ENCODE data around the gene TPM1. TPM values are rescaled to one million over a fixed set of nuclear protein-coding genes. Genes with fewer than 3 reads are reported as not detected.

TPM1 gene
- total RNA-seq, 1 experiment from 2014 or later = 748 TPM

DNA sequence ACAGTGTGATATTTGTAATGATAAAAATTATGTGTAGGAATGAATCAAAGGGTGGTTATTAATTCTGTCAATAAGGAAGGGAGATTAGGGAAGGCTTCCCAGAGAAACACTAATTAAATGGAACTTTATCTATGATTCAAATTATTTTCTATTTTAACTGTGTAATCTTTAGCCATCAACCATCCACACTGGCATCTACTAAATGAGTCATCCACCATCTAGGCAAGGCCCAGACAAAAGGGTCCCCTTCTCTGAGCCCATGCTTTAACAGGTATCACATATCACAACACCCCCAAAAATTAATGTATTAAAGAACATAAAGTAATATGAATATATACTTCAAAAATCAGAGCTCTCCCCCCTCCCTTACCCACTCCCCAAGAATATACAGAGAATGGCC lies 19.9 kb upstream of the TPM1 start:
- H3K4me2 ChIP-seq (ENCODE audit: insufficient read depth, insufficient read length, low read length) = no peak overlapping the region
- H3K27ac Mint-ChIP-seq = no peak overlapping the region
- no peak overlapping the region for H3K23ac ChIP-seq (ENCODE audit: insufficient read length, low read depth, low read length)
- H4K8ac ChIP-seq (replicated peaks; ENCODE audit: insufficient read length, low read depth, low read length) = no peak overlapping the region
- no peak overlapping the region for H4K5ac ChIP-seq (ENCODE audit: insufficient read length, low read depth, low read length)
- no peaks in the 10 kb centered on the region for H3K79me2 ChIP-seq (ENCODE audit: insufficient read depth, low read length)
- H2BK20ac ChIP-seq (ENCODE audit: low read depth, low read length, poor library complexity, severe bottlenecking) = no peak overlapping the region
- H3K4me1 Mint-ChIP-seq = peaks cover 13 to 14% of the 10 kb centered on the region in 2 experiments
- H3T11ph ChIP-seq (ENCODE audit: low read length) = no peak overlapping the region
- no peak overlapping the region for H2BK12ac ChIP-seq (ENCODE audit: insufficient read length, low read depth, low read length)
- no peak overlapping the region for H2BK5ac ChIP-seq (ENCODE audit: insufficient read length, low read length)
- no peaks in the 10 kb centered on the region; a peak in 1 of 7 replicates for H3K36me3 Mint-ChIP-seq (ENCODE audit: insufficient read depth in 1 of 3, low read depth in 3 of 3)
- no peak overlapping the region for H2BK15ac ChIP-seq (ENCODE audit: low read depth, low read length)
- no peak overlapping the region for H3K14ac ChIP-seq (ENCODE audit: insufficient read depth, low read length)
- H3K9ac ChIP-seq (ENCODE audit: extremely low read depth, insufficient read length, low read length) = no peak overlapping the region
- H3K56ac ChIP-seq (ENCODE audit: insufficient read length, low read depth, low read length) = no peak overlapping the region
- no peak overlapping the region for H2AFZ ChIP-seq (ENCODE audit: low read length)
- no peaks in the 10 kb centered on the region for H3K79me1 ChIP-seq (ENCODE audit: insufficient read depth, low read depth, low read length, poor library complexity, severe bottlenecking)
- H3K9me3 ChIP-seq (ENCODE audit: control insufficient read depth, low read depth, low read length) = no peaks in the 10 kb centered on the region
- H3K27me3 Mint-ChIP-seq (ENCODE audit: low read depth) = no peaks in the 10 kb centered on the region
- no peak overlapping the region for H4K91ac ChIP-seq (ENCODE audit: insufficient read length, low read depth, low read length)
- no peaks in the 10 kb centered on the region; the same call in 1 of the 2 replicates for H3K4me1 ChIP-seq (ENCODE audit: insufficient read depth, low read length)
- H3K18ac ChIP-seq (ENCODE audit: insufficient read length, low read depth, low read length) = no peak overlapping the region
- H3K9me3 Mint-ChIP-seq = no peaks in the 10 kb centered on the region
- no peak overlapping the region for H3K4me3 Mint-ChIP-seq
- no peaks in the 10 kb centered on the region for H3K27me3 ChIP-seq (ENCODE audit: insufficient read depth, low read length)
- H2BK120ac ChIP-seq (ENCODE audit: low read depth, low read length, poor library complexity, severe bottlenecking) = no peak overlapping the region
- H4K20me1 ChIP-seq (ENCODE audit: control insufficient read depth, insufficient read depth, insufficient read length) = no peaks in the 10 kb centered on the region
- H3K4ac ChIP-seq (ENCODE audit: low read depth, low read length) = no peak overlapping the region
- no peak overlapping the region for H3K27ac ChIP-seq (ENCODE audit: insufficient read length, low read depth, low read length)
- DNase-seq = no peak
- TF ChIP-seq, protein P1, sequence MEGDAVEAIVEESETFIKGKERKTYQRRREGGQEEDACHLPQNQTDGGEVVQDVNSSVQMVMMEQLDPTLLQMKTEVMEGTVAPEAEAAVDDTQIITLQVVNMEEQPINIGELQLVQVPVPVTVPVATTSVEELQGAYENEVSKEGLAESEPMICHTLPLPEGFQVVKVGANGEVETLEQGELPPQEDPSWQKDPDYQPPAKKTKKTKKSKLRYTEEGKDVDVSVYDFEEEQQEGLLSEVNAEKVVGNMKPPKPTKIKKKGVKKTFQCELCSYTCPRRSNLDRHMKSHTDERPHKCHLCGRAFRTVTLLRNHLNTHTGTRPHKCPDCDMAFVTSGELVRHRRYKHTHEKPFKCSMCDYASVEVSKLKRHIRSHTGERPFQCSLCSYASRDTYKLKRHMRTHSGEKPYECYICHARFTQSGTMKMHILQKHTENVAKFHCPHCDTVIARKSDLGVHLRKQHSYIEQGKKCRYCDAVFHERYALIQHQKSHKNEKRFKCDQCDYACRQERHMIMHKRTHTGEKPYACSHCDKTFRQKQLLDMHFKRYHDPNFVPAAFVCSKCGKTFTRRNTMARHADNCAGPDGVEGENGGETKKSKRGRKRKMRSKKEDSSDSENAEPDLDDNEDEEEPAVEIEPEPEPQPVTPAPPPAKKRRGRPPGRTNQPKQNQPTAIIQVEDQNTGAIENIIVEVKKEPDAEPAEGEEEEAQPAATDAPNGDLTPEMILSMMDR (conservative IDR thresholded peaks at IDR 0.05) = no peak
- H3K23me2 ChIP-seq (ENCODE audit: insufficient read length, low read depth, low read length, poor library complexity, severe bottlenecking) = no peaks in the 10 kb centered on the region
- no peak overlapping the region for H2AK5ac ChIP-seq (ENCODE audit: insufficient read length, low read length)

All from H9 (cell line).